Stomach (tissue), 9 donors: ENCODE data around the gene PCNX1. TPM values are rescaled to one million over a fixed set of nuclear protein-coding genes. Genes with fewer than 3 reads are reported as not detected.

Experiments
- DNase-seq, 2 donors: peaks; one replicate each; pipeline versions ENCODE4 v3.0.0 to v3.0.0-alpha.2; 2013 to 2019
- H3K27ac ChIP-seq, 5 donors: fragments of 200-600 bp in 4 of 5; sonication (generic) in 4 of 5; one replicate each; pipeline ENCODE4 v1.5.1; 2013 to 2019; ENCODE audit warnings: mild to moderate bottlenecking in 1 of 5, moderate library complexity in 1 of 5
- H3K27me3 ChIP-seq, 3 donors: fragments of 200-600 bp; sonication (generic); one replicate each; pipeline ENCODE4 v1.5.1; 2017 to 2019; ENCODE audit warnings: mixed run types in 1 of 3
- H3K36me3 ChIP-seq, 4 donors: fragments of 200-600 bp; sonication (generic); 1 replicate in 3 of 4; 2 replicates in 1 of 4; pipeline ENCODE4 v1.5.1; 2016 to 2019
- H3K4me1 ChIP-seq, 4 donors: fragments of 200-600 bp; sonication (generic); one replicate each; pipeline ENCODE4 v1.5.1; 2016 to 2019
- H3K4me3 ChIP-seq, 4 donors: fragments of 200-600 bp; sonication (generic) in 3 of 4; one replicate each; pipeline ENCODE4 v1.5.1; 2016 to 2019; ENCODE audit warnings: mild to moderate bottlenecking in 1 of 4
- H3K9me3 ChIP-seq, 4 donors: fragments of 200-600 bp; sonication (generic); one replicate each; pipeline ENCODE4 v1.5.1; 2016 to 2019
- EP300 ChIP-seq: sonication (generic); formaldehyde crosslinking; IDR thresholded peaks from one replicate; pipeline ENCODE4 v1.6.1; 2017; ENCODE audit warnings: antibody characterized with exemption
- POLR2A ChIP-seq, 4 donors: fragments of 450-650 bp; IDR thresholded peaks; one replicate each; pipeline ENCODE4 v1.6.1; 2016; ENCODE audit warnings: antibody characterized with exemption in 4 of 4, control low read depth in 2 of 4, mild to moderate bottlenecking in 1 of 4, moderate library complexity in 1 of 4
- POLR2AphosphoS5 ChIP-seq, 3 donors: sonication (generic); formaldehyde crosslinking; IDR thresholded peaks; one replicate each; pipeline ENCODE4 v1.6.1; 2016; ENCODE audit warnings: antibody characterized with exemption in 3 of 3
- WGBS, 5 donors: extraction: QIAGEN DNeasy Blood & Tissue Kit in 3 of 5; methylation state at CpG; one replicate each; pipeline versions ENCODE4 v1.1.5 to v1.1.7; 2013 to 2018; 5-methylcytosine and 5-hydroxymethylcytosine counted together
- intact Hi-C: fragments of 100-400 bp; cut with DNase I; formaldehyde crosslinking; loops from one replicate; pipeline ENCODE4 v1.15.1; 2023; ENCODE audit warnings: low total_unique reads
- polyA plus RNA-seq, 3 donors: library from polyadenylated mRNA; stranded (reverse); fragments of 200-250 nt; gene quantifications; one replicate each; pipeline ENCODE4 v1.2.3, GENCODE V29; 2013
- total RNA-seq, 5 donors: library from RNA; depleted of rRNA; stranded (reverse); fragments of >200 nt; gene quantifications; one replicate each; pipeline versions ENCODE4 v1.1.0 to v1.2.3, GENCODE V29; 2014 to 2016
- TF ChIP-seq, protein P1 (sequence below), 7 experiments: fragments of 450-650 bp in 4 of 7; fragments of 200-600 bp in 3 of 7; sonication (generic) in 3 of 7; IDR thresholded peaks; one replicate each; pipeline ENCODE4 v1.5.1; 2016 to 2019; ENCODE audit warnings: antibody characterized with exemption in 7 of 7, control low read depth in 2 of 7, mild to moderate bottlenecking in 1 of 7
- donor health status: healthy with polysubstance abuse.
- donor health status: Bipolar disorder and iron deficiency.
- donor health status: healthy.

PCNX1 gene
- total and polyA plus RNA-seq, 8 donors: 2.3 to 198 (median 43.6) TPM

GRCh38 chr14:71105177-71105576, 197.9 kb downstream of the PCNX1 start:
- peaks cover 34 to 81% (median 78%) of the 10 kb centered on the region in 4 donors for H3K36me3 ChIP-seq
- no peaks in the 10 kb centered on the region for H3K4me1 ChIP-seq
- no peak overlapping the region for H3K4me3 ChIP-seq
- no peaks in the 10 kb centered on the region for H3K9me3 ChIP-seq
- intact Hi-C loops: no loop called here
- no peak for DNase-seq
- H3K27ac ChIP-seq: no peak overlapping the region
- TF ChIP-seq, protein P1, sequence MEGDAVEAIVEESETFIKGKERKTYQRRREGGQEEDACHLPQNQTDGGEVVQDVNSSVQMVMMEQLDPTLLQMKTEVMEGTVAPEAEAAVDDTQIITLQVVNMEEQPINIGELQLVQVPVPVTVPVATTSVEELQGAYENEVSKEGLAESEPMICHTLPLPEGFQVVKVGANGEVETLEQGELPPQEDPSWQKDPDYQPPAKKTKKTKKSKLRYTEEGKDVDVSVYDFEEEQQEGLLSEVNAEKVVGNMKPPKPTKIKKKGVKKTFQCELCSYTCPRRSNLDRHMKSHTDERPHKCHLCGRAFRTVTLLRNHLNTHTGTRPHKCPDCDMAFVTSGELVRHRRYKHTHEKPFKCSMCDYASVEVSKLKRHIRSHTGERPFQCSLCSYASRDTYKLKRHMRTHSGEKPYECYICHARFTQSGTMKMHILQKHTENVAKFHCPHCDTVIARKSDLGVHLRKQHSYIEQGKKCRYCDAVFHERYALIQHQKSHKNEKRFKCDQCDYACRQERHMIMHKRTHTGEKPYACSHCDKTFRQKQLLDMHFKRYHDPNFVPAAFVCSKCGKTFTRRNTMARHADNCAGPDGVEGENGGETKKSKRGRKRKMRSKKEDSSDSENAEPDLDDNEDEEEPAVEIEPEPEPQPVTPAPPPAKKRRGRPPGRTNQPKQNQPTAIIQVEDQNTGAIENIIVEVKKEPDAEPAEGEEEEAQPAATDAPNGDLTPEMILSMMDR (IDR thresholded peaks at IDR 0.05): no peak
- TF ChIP-seq POLR2AphosphoS5 (IDR thresholded peaks at IDR 0.05) (no peak), POLR2A (IDR thresholded peaks at IDR 0.05) (no peak), EP300 (no peak)
- 56 to 70% (median 67%) methylated on average over 2 of the region's 2 CpGs for WGBS, 5 donors
- H3K27me3 ChIP-seq: no peaks in the 10 kb centered on the region

DNA sequence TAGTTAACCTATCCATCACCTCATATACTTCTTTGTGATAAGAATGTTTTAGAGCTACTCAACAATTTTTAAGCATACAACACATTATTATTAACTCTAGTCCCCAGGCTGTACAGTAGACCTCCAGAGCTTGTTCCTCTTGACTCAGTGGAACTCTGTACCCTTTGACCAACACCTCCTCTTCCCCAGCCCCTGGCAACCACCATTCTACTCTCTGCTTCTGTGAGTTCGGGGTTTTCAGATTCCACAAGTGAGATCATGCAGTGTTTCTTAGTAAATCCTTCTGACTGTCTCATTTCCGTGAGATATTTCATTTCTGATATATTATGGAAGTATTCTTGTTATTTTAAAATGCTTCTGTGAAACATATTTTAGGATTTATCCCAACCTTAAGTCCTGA, 200.7 kb downstream of the PCNX1 start:
- Histone ChIP-seq H3K36me3 (peaks cover 34 to 91% (median 82%) of the 10 kb centered on the region in 4 donors), H3K4me1 (no peaks in the 10 kb centered on the region), H3K9me3 (no peaks in the 10 kb centered on the region), H3K4me3 (no peak overlapping the region), H3K27me3 (no peaks in the 10 kb centered on the region), H3K27ac (no peak overlapping the region)
- TF ChIP-seq, protein P1 (IDR thresholded peaks at IDR 0.05): no peak
- TF ChIP-seq POLR2AphosphoS5 (IDR thresholded peaks at IDR 0.05): no peak
- TF ChIP-seq EP300: no peak
- TF ChIP-seq POLR2A (IDR thresholded peaks at IDR 0.05): no peak
- no peak for DNase-seq
- 91 to 97% (median 95%) methylated on average over 2 of the region's 2 CpGs for WGBS, 5 donors
- intact Hi-C loops: no loop called here

DNA sequence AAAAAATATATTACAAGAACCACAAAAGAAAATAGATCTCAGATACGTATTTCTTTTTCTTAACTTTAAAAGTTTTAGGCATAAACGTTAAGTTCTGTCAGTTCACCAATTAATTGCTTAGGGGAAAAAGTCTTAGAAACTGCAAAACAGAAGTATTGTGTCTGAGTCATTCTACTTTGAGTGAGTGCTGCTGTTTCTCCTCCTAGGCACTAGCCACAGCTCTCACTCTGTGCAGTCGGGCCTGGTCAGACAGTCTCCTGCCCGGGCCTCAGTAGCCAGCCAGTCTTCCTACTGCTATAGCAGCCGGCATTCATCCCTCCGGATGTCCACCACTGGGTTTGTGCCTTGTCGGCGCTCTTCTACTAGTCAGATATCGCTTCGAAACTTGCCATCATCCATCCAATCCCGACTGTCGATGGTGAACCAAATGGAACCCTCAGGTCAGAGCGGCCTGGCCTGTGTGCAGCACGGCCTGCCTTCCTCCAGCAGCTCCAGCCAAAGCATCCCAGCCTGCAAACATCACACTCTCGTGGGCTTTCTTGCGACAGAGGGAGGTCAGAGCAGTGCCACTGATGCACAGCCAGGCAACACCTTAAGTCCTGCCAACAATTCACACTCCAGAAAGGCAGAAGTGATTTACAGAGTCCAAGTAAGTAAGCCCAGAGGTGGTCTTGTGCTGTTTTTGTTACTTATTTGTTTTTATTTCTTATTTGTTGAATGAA, 201.3 kb downstream of the PCNX1 start:
- Histone ChIP-seq H3K27ac (no peak overlapping the region), H3K9me3 (no peaks in the 10 kb centered on the region), H3K4me1 (no peaks in the 10 kb centered on the region), H3K4me3 (no peak overlapping the region), H3K36me3 (peaks cover 28 to 91% (median 76%) of the 10 kb centered on the region in 4 donors), H3K27me3 (no peaks in the 10 kb centered on the region)
- 87 to 96% (median 92%) methylated on average over 16 of the region's 16 CpGs for WGBS, 5 donors
- intact Hi-C loops: no loop called here
- DNase-seq: no peak
- TF ChIP-seq POLR2A (IDR thresholded peaks at IDR 0.05) (no peak), EP300 (no peak), POLR2AphosphoS5 (IDR thresholded peaks at IDR 0.05) (no peak)
- TF ChIP-seq, protein P1 (IDR thresholded peaks at IDR 0.05): no peak

DNA sequence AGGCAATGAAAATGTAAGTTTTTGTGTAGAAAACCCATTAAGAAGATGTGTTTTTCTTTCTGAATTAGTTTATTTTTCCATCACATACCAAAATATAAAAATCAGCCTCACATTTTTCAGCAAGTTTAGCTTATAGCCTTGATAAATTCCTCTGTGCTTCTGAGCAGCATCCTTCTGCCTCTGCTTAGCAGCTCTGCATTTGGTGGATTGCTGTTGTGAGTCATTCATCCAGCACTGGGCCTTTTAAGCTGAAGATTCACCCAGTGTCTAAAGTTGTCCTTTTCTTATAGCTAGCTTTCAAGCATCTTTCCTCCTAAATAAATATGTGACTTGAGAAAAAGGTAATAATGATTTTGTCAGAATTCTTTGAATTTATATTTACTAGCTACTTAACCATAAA, 206.1 kb downstream of the PCNX1 start:
- no peak for TF ChIP-seq POLR2AphosphoS5 (IDR thresholded peaks at IDR 0.05)
- TF ChIP-seq, protein P1 (IDR thresholded peaks at IDR 0.05): no peak
- TF ChIP-seq EP300: no peak
- no peak for TF ChIP-seq POLR2A (IDR thresholded peaks at IDR 0.05)
- H3K36me3 ChIP-seq: peaks cover 13 to 49% (median 36%) of the 10 kb centered on the region in 4 donors
- intact Hi-C loops: no loop called here
- H3K4me1 ChIP-seq: peaks cover 0 to 19% (median 11%) of the 10 kb centered on the region in 4 donors
- DNase-seq: no peak
- H3K9me3 ChIP-seq: no peaks in the 10 kb centered on the region
- no peak overlapping the region for H3K27ac ChIP-seq
- H3K27me3 ChIP-seq: no peaks in the 10 kb centered on the region
- H3K4me3 ChIP-seq: no peak overlapping the region
